Head of caudate nucleus (tissue), 42 donors: ENCODE data around the gene GRAMD1A.
A peak's percentile ranks its signal among the peaks of the same experiment; 100 is the strongest.

ENCODE experiments used
- DNase-seq, 42 donors: peaks; one replicate each; pipeline versions ENCODE4 v3.0.0 to v3.0.0-alpha.2; 2020 to 2021; ENCODE audit warnings: mixed read lengths in 7 of 42
- intact Hi-C: fragments of 100-400 bp; cut with DNase I; formaldehyde crosslinking; loops from one replicate; pipeline ENCODE4 v1.15.0; 2022

The GRAMD1A gene

DNA sequence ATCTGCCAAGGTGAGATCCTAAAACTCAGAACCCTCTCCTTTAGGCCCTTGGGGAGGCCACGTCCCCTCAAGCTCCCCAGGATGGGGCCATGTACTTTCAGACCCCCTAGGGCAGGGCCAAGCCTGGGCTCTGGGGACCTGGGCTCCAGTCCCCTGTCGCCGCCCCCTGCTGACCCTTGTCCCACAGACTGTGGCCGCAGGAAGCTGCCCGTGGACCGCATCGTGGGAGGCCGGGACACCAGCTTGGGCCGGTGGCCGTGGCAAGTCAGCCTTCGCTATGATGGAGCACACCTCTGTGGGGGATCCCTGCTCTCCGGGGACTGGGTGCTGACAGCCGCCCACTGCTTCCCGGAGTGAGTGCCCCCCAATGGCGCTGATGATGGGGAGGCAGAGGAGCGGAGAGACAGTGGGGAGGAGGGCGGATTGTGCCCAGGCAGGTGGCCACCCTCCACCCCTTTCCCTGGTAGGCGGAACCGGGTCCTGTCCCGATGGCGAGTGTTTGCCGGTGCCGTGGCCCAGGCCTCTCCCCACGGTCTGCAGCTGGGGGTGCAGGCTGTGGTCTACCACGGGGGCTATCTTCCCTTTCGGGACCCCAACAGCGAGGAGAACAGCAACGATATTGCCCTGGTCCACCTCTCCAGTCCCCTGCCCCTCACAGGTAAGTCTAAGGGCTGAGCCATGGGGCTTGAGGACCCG is 60.2 kb downstream of the GRAMD1A start:
- intact Hi-C loops: no loop called here
- DNase-seq: no peak

DNA sequence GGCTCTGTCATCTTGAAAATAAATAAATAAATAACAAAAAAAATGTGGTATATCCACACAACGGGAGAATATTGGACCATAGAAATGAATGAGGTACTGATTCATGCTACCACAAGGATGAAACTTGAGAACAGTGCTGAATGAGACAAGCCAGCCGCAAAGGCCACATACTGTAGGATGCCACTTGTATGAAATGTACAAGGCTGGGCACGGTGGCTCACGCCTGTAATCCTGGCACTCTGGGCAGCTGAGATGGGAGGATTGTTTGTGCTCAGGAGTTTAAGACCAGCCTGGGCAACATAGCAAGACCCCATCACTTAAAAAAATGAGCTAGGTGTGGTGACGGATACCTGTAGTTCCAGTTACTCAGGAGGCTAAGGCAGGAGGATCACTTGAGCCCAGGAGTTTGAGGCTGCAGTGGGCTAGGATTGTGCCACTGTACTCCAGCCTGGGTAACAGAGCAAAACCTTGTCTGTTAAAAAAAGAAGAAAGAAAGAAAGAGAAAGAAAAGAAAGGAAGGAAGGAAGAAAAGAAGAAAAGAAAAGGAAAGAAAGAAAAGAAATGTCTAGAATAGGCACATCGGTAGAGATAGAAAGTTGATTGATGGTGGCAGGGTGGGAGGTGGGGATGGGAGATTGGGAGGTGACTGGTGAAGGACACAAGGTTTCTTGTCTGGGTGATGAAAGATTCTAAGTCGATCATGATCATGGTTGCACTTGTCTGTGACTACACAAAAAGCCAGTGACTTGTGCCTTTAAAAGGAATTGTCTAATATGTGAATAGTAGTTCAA is 61.7 kb downstream of the GRAMD1A start:
- intact Hi-C loops: no loop called here
- DNase-seq: no peak

DNA sequence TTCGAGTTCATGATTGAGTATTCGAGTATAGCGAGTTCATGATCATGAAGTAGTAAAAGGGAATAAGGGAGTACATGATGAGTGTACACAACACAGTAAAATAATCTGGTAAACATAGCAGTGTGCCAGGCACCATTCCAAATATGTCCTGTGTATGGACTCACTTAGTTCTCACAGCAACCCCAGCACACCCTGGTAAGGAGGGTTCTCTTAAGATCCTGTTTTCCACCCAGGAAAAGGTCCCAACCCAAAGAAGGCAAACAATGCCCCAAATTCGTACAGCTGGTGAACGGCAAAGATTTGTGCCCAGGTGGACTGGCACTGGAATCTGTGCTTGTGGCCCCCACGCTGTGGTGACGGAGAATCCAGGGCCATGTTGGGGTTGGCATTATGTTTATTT is 62.8 kb downstream of the GRAMD1A start:
- no peak for DNase-seq
- intact Hi-C loops: no loop called here

DNA sequence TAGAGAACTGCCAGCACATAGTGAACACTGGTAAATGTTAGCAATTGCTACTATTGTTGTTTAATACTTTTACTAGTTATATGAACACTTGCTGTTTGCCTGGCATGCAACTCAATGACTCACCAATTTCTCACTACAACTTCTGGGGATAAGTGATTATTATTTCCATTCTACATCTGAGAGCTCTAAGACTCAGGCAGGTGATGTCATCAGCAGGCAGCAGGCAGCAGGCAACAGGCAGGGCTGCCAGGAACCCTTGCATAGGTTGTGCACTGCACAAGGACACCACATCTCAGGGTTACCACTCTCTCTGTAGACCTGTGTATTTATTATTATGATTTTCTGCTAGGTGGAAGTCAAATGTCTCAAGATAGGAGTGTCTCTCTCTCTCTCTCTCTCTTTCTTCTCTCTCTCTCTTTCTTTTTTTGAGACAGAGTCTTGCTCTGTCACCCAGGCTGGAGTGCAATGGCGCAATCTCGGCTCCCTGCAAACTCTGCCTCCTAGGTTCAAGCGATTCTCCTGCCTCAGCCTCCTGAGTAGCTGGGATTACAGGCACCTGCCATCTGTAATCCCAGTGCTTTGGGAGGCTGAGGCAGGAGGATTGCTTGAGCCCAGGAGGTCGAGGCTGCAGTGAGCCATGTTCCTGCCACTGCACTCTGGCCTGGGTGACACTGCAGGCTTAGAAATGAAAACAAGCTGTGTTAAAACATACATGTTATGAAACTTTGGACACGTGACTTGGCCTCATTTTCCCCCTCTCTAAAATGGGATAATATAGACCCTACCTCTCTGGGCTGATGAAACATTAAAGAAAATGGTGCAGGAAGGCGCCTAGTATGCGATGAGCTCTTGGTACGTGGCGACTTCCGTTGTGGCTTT is 64.1 kb downstream of the GRAMD1A start:
- intact Hi-C loops: no loop called here
- DNase-seq: peak in 1 of 42 donors; percentile 27

DNA sequence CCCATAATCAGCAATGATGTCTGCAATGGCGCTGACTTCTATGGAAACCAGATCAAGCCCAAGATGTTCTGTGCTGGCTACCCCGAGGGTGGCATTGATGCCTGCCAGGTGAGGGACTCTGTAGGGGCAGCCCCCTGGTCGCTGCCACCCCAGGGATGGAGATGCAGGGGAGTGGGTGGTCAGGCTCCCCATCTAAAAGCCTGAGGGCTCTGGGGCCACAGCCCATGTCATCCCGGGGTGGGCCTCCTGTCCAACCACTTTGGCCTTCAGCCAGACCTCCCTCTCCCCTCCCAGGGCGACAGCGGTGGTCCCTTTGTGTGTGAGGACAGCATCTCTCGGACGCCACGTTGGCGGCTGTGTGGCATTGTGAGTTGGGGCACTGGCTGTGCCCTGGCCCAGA is 65.5 kb downstream of the GRAMD1A start:
- intact Hi-C loops: loop anchor here (5.0 kb wide), 1 partner anchor 72 kb away; the partner anchor contains the start of genes FXYD1 and LGI4
- DNase-seq: no peak

DNA sequence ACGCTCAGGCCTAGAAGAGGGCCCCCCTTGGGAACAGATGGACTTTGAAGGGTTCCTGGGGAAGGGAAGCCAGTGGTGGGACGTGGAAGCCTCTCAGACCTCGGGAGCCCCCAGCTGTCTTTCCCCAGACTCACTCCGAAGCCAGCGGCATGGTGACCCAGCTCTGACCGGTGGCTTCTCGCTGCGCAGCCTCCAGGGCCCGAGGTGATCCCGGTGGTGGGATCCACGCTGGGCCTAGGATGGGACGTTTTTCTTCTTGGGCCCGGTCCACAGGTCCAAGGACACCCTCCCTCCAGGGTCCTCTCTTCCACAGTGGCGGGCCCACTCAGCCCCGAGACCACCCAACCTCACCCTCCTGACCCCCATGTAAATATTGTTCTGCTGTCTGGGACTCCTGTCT is 66.0 kb downstream of the GRAMD1A start:
- DNase-seq: no peak
- intact Hi-C loops: loop anchor here (5.0 kb wide), 1 partner anchor 71 kb away; the partner anchor contains the start of genes FXYD1 and LGI4

DNA sequence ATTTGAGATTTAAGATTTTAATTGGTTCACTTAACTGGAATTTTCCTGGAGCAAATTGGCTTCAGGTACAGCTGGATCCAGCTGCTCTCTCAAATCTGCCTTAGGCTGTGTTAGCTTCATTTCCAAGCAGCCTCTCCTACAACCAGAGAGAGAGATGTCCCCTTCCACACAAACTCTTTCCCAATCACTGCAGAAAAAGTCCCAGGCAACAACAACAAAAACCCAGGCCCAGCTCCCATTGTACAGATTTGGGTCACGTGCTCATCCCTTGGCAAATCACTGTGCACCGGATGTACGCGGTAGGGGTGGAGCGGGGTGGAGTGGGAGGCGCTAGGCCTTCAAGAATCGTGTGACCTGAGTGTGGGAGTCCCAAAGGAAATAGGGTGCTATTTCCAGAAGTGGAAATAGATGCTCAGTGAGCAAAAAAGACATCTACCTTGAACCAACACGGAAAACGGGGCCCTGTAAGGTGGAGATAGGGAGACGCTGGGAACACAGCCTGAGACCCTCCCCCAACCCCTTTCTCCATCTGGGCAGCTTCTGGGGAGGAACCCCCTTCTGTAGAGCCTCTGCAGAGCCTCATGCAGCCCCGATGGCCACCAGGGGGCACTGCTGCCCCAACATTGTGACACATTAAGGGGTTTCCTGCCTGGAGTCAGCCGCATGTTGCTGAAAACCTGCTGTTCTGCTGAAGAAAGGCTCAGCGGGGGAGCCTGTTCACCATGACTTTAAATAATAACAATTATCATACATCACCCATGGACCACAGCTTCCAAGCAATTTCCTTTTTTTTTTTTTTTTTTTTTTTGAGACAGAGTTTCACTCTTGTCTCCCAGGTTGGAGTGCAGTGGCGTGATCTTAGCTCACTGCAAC is 66.8 kb downstream of the GRAMD1A start:
- intact Hi-C loops: loop anchor here (5.0 kb wide), 1 partner anchor 70 kb away; the partner anchor contains the start of genes FXYD1 and LGI4
- DNase-seq: peak; percentile 69 to 97 (median 92)

DNA sequence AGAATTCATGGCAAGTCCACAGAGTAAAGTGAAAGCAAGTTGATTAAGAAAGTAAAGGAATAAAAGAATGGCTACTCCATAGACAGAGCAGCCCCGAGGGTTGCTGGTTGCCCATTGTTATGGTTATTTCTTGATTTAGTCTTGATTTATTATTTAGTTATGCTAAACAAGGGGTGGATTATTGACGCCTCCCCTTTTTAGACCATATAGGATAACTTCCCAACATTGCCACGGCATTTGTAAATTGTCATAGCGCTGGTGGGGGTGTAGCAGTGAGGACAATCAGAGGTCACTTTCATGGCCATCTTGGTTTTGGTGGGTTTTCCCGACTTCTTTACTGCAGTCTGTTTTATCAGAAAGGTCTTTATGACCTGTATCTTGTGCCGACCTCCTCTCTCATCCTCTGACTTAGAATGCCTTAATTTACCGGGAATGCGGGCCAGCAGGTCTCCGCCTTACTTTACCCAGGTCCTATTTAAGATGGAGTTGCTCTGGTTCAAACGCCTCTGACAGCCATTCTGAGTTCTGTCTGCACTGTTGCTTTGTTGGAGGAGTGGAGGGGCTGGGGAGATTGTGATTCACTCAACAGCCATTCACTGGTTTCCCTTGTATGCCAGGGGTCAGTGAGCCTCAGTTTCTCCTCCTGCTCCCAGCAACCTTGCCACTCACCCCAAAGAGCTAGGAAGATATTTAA is 69.0 kb downstream of the GRAMD1A start:
- intact Hi-C loops: loop anchor here (5.0 kb wide), 1 partner anchor 68 kb away; the partner anchor contains the start of genes FXYD1 and LGI4
- DNase-seq: no peak

DNA sequence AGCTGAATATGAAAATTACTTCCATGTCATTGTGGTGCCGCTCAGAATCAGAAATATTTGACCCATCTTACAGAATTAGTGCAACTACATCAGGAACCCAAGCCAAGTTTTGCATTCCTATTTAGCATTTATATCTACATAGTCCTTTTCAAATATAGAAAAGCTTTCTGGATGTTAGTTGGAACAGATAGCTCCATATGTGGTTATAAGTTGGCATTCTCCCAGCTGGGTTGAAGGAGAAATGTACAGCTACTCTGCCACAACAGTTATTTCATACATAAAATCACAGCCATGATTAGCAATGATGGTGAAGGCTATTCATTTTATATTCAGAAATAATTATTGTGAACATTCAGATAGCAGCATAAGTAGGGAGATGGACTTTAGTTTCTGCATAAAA is 69.6 kb downstream of the GRAMD1A start:
- no peak for DNase-seq
- intact Hi-C loops: loop anchor here (5.0 kb wide), 1 partner anchor 68 kb away; the partner anchor contains the start of genes FXYD1 and LGI4

DNA sequence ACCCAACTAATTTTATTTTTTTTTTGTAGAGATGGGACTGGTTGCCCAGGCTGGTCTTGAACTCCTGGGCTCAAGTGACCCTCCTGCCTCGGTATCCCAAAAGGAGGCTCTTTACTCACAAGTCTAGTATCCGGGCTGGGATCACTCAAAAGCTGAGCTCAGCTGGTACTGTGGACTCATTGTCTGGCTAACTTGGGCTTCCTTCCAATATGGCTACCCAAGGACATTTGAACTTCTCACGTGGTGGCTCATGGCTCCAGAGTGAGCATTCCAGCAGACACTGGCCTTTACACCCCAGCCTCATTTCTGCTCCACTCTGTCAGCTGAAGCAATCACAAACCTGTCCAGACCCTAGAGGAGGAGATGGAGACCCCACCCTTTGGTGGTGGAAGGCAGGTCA is 70.3 kb downstream of the GRAMD1A start:
- intact Hi-C loops: no loop called here
- no peak for DNase-seq

DNA sequence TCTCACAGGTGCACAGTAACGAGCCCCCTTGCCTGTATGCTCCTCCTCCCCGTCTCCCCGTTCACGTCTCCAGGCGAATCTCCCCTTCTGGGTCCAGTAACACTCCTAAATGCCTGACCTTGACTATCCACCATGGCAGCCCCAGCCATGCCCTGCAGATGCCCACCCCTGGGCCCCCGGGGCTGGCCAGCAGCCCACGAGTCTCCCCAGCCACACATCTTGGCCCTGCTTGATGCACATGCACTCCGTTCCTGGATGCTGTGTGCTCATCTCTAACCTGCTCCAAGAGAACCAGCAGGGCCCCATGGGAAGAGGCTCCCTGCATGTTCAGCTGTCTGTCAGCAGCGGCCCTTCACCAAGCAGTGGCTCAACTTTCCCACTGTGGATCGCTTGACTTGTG is 73.4 kb downstream of the GRAMD1A start:
- DNase-seq: no peak

DNA sequence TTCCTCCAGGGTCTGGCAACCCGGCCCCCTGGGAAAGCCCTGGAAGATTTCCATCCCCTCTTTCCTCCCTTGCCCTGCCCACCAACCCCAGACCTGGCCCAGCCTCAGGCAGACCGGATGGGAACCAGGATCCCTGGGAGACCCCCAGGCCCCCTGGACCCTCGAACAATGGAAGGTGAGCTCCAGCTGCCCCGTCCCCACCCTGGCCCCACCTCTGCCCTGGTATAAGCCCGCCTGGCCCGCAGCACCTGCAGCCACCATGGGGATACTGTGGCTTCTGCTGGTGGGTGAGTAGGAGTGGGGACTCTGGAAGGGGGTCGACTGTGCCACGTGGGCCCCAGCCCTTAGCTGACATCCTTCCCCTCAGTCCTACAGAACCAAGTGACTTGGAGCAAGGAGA is 73.8 kb downstream of the GRAMD1A start:
- DNase-seq: no peak
- intact Hi-C loops: no loop called here

More for the DNA sequence above, 73.4 kb downstream of the GRAMD1A start:
- intact Hi-C loops: no loop called here

DNA sequence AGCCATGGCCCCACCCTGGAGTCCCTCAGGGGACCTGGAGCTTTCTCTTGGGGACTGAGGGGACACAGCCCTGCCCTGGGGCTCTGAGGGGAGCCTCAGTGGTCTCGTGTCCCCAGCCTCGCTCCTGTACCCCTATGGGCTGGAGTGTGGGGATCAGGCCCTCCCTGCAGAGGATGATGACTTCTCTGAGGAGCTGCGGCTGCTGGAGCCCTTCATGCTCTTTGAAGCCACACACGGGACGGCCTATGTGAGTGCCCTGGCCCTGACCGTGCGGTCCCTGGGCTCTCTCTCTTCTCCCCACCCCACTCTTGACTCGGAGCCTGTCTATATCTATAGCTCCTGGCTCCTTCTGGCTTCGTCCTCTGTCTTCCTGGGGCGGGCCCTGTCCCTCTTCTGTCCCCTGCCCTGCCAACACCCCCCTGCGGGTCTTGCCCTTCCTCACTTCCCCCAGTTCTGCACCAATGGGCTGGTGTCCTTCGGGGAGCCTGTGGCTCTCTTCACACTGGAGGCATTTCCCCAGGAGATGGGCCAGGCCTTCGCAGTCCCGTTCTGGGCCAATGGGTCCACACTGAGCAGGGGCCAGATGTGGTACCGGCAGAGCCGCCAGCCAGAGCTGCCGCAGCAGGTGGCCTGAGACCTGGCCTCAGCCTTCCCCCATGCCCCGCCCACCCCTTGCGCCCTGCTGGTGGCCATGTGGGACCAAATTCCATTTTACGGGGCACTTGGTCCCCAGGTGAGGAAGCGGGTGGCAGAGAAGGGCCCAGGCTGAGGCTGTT is 74.5 kb downstream of the GRAMD1A start:
- intact Hi-C loops: no loop called here
- DNase-seq: no peak

DNA sequence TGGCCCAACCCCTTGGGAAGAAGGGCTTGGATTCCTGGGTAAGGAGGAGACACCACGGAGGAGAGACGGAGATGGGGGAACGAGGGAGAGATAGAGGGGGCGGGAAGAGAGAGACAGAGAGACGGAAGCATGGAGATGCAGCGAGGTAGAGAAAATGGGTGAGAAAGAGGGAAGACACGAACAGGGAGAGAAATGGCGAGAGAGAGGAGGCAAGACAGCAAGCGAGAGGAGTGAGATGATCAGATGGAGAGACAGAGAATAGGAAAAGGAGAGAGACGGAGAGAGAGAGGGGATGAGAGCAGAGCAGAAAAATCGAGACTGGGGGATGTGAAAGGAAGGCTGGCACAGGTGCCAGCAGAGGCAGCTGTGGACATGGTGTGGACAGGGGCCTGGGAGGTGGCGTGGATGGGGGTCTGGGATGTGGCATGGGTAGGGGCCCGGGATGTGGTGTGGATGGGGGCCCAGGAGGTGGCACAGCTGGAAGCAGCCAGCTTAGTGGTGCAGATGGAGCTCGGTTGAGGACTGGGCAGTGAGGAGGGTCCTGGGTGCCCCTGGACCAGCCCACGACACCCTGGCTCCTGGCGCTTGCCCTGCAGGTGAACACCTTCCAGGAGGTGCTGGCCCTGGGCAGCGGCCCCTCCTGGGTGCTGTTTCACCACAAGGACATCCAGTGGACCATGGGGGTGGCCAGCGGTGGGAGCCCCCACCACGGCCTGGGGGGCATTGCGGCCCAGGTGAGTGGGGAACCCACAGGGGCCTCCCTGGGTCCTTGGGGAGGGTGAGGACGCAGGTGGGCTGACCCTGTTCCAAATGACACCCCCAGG is 75.3 kb downstream of the GRAMD1A start:
- intact Hi-C loops: no loop called here

DNA sequence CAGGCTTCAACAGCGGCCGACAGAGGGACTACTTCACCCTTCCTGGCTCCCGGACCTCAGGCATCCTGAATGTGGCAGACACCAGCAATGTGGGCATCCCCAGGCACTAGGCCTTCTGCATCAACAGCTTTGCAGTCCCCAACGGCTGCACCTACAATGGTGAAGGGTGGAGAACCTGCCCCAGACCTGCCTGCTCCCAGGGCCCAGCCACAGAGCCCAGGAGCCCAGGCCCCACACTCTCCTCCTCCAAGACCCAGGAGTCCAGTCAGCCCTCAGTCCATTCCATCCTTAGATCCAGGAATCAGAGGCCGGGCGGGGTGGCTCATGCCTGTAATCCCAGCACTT is 75.9 kb downstream of the GRAMD1A start:
- intact Hi-C loops: no loop called here
- DNase-seq: no peak

More for the DNA sequence above, 75.3 kb downstream of the GRAMD1A start:
- no peak for DNase-seq
